Right atrium auricular region (tissue), 2 donors: Measurements from ENCODE around the gene ZNF408. TPM values are rescaled to one million over a fixed set of nuclear protein-coding genes. Genes with fewer than 3 reads are reported as not detected.

Experiments used
- DNase-seq: peaks from one replicate; pipeline ENCODE4 v3.0.0-alpha.2; 2019; ENCODE audit warnings: low spot score
- H3K27ac ChIP-seq, 2 donors: fragments of 200-600 bp; sonication (generic); 1 replicate in 1 of 2; 2 replicates in 1 of 2; pipeline ENCODE4 v1.5.1; 2016 to 2019
- H3K27me3 ChIP-seq, 2 donors: fragments of 200-600 bp; sonication (generic); one replicate each; pipeline versions ENCODE4 v1.5.1 to v1.6.0; 2017 to 2019
- H3K36me3 ChIP-seq: fragments of 200-600 bp; sonication (generic); one replicate; pipeline ENCODE4 v1.5.1; 2016
- H3K4me1 ChIP-seq, 2 donors: fragments of 200-600 bp; sonication (generic); one replicate each; pipeline versions ENCODE4 v1.5.1 to v1.6.0; 2017 to 2019
- H3K4me3 ChIP-seq, 2 donors: fragments of 200-600 bp; sonication (generic); 1 replicate in 1 of 2; 2 replicates in 1 of 2; pipeline ENCODE4 v1.5.1; 2017 to 2019; ENCODE audit warnings: mild to moderate bottlenecking in 1 of 2, moderate library complexity in 1 of 2
- H3K9me3 ChIP-seq, 2 donors: fragments of 200-600 bp; sonication (generic); one replicate each; pipeline ENCODE4 v1.5.1; 2019
- total RNA-seq, 2 donors: library from RNA; depleted of rRNA; stranded (reverse); fragments of >200 nt; gene quantifications; one replicate each; pipeline ENCODE4 v1.1.0, GENCODE V29; 2016
- TF ChIP-seq, protein P1 (sequence below), 2 donors: fragments of 200-600 bp; sonication (generic); IDR thresholded peaks; one replicate each; pipeline ENCODE4 v1.5.1; 2019; ENCODE audit warnings: antibody characterized with exemption in 2 of 2

The ZNF408 gene
- total RNA-seq, 2 donors from 2014 or later, result 6.0 to 9.6 TPM

DNA sequence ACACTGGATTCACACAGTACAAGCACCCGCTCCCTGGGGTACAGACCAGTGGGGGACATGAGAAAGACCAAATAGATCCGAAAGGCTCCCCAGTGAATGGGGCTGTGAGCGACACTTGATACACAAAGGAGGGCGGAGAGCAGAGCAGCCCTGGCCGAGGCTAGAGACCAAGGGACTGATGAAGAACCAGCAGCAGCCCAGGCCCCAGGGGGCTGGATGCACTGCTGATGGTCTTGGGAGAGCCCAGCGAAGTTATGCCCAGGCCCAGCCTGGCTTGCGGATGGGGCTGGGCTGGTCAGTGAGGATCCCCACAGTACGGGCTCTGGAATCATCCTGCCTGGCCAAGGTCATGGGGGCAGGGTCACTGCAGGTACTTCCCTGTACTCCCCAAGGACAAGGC lies 23.7 kb upstream of the ZNF408 start:
- TF ChIP-seq, protein P1, sequence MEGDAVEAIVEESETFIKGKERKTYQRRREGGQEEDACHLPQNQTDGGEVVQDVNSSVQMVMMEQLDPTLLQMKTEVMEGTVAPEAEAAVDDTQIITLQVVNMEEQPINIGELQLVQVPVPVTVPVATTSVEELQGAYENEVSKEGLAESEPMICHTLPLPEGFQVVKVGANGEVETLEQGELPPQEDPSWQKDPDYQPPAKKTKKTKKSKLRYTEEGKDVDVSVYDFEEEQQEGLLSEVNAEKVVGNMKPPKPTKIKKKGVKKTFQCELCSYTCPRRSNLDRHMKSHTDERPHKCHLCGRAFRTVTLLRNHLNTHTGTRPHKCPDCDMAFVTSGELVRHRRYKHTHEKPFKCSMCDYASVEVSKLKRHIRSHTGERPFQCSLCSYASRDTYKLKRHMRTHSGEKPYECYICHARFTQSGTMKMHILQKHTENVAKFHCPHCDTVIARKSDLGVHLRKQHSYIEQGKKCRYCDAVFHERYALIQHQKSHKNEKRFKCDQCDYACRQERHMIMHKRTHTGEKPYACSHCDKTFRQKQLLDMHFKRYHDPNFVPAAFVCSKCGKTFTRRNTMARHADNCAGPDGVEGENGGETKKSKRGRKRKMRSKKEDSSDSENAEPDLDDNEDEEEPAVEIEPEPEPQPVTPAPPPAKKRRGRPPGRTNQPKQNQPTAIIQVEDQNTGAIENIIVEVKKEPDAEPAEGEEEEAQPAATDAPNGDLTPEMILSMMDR (IDR thresholded peaks at IDR 0.05), result no peak
- Histone ChIP-seq H3K27ac (peak overlapping the region; percentile 86 to 88), H3K4me3 (no peak overlapping the region), H3K9me3 (no peaks in the 10 kb centered on the region), H3K4me1 (peaks cover 0 to 55% of the 10 kb centered on the region in 2 donors), H3K27me3 (no peaks in the 10 kb centered on the region), H3K36me3 (peaks cover 70% of the 10 kb centered on the region)
- no peak for DNase-seq

DNA sequence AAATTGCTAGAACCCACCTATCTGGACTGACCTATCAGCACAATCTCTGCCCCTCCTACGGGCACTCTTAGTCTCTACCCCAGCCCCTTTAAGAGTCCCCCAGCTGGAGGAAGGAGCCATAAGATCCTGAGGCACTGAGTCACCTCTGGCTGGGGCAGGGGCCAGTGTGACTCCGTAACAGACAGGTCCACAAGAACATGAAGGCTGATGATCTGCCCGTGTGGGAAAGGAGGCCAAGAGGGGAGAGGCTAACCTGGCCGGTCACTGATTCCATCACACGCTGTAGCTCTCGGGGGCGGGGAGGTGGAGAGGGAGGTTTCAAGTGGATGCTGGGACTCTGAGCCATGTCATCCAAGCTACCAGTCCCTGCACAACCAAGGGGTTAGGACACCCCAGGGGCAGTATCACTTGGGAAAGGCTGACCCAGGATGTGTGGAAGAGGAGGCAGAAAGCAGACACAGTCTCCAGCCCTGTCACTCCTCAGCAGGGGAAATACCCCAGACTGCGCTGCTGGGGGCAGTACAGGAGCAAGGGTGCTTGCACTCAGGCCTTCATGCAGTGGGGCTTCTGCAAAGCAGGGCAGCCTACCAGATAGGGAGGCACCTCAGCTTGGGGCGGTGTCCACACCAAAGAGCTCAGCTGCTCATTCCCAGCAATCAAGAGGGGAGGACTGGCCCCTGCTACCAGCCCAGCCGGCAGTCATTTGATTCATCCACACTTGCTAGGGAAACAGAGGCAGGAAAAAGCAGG lies 22.7 kb upstream of the ZNF408 start:
- DNase-seq, result no peak
- H3K4me3 ChIP-seq, result no peak overlapping the region
- no peaks in the 10 kb centered on the region for H3K27me3 ChIP-seq
- peaks cover 0 to 51% of the 10 kb centered on the region in 2 donors for H3K4me1 ChIP-seq
- H3K27ac ChIP-seq, result peak overlapping the region; percentile 86 to 88
- H3K36me3 ChIP-seq, result peaks cover 66% of the 10 kb centered on the region
- TF ChIP-seq, protein P1 (IDR thresholded peaks at IDR 0.05), result no peak
- H3K9me3 ChIP-seq, result no peaks in the 10 kb centered on the region

DNA sequence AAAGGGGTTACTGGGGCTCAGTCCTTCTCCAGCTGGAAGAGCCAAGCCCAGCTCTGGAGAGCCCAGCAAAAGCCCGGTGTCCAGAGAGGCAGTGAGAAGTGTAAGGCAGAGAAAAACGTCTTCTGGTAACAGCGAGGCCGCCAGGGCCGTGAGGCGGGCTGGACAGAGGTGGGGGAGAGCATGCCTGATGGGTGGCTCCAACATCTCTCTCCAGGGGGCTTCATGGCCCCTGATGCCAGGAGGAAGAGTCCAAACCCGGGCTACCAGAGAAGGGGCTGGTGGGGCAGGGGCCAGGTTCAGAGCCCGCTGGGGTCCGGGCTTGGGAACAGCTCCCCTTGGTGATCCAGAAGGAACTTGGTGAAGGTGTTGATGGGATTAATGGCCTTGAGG lies 22.1 kb upstream of the ZNF408 start:
- TF ChIP-seq, protein P1 (IDR thresholded peaks at IDR 0.05), result no peak
- Histone ChIP-seq H3K4me1 (peaks cover 0 to 51% of the 10 kb centered on the region in 2 donors), H3K36me3 (peaks cover 60% of the 10 kb centered on the region), H3K27ac (peak overlapping the region in 1 of 2 donors; percentile 88), H3K9me3 (no peaks in the 10 kb centered on the region), H3K27me3 (no peaks in the 10 kb centered on the region), H3K4me3 (no peak overlapping the region)
- DNase-seq, result no peak

DNA sequence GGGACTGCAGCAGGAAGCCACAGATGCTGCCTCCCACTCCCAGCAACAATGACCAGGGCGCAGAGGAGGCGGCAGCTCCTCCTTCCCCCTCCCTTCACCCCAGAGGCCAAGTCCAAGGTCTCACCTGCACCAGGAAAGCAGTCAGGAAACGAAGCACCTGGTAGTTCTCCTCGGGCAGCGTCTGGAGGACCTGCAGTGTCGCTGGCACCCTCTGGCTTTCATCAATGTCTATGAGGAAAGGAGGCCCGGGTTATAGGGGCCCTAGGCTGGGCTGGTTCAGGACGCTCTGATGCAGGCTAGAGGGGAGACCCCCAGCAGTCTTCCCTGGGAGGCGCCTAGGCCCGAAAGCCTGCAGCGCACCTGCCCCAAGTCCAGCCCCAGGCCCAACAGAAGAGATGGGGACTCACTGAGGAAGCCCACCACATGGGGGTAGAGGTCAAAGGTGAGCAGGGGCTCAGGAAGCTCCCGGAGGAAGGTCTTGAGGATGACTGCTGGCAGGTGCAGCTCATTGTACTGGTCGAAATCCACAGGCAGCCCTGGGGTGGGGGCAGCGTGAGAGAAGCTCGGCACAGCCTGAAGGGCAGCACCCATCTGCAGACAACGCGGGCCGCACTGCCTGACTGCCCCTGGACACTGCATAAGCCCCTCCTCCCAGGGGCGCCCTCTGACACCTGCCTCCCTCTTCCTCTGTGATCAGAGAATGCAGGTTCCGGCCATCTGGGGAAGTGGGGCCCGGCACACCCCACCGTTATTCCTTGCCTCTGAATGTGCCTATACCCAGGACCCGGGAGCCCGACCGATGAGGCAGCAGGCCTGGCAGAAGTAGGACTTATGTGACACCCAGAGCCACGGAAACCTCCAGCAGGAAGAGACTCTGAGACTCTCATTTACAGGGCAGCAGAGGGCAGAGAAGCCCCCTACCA lies 21.3 kb upstream of the ZNF408 start:
- Histone ChIP-seq H3K9me3 (no peaks in the 10 kb centered on the region), H3K36me3 (peaks cover 59% of the 10 kb centered on the region), H3K4me1 (peaks cover 0 to 50% of the 10 kb centered on the region in 2 donors), H3K4me3 (no peak overlapping the region), H3K27me3 (no peaks in the 10 kb centered on the region), H3K27ac (peak overlapping the region in 1 of 2 donors; percentile 88)
- DNase-seq, result no peak
- TF ChIP-seq, protein P1 (IDR thresholded peaks at IDR 0.05), result no peak

DNA sequence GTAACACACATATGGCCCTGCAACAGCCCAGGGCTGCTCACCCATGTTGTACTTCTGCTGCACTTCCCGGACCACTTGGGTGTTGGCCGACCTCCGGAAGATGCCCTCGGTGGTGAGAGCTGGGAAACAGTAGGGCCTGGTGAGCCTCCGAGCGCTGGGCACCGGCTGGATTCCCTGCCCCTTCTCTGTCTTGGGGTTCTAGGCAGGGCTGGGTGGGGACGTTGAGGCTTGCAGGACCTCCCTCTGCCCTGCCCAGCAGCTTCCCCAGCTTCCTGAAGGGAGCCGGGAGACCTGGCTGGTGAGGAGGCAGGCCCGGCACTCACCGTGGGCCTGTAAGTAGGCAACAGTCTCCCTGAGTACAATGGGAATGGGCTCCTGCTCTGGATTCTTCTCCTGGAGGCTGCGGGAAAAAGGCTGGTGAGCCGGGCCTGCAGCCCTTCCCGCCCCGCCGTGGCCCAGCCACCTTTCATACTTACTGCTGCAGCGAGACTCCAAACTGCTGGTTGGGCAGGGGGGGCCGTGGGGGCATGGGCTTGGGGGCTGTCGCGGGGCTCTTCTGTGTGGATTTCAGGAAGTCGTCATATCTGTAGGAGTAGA lies 20.6 kb upstream of the ZNF408 start:
- H3K36me3 ChIP-seq, result peaks cover 59% of the 10 kb centered on the region
- TF ChIP-seq, protein P1 (IDR thresholded peaks at IDR 0.05), result no peak
- DNase-seq, result no peak
- H3K27ac ChIP-seq, result peak overlapping the region in 1 of 2 donors; percentile 15
- H3K9me3 ChIP-seq, result no peaks in the 10 kb centered on the region
- peaks cover 0 to 50% of the 10 kb centered on the region in 2 donors for H3K4me1 ChIP-seq
- no peak overlapping the region for H3K4me3 ChIP-seq
- no peaks in the 10 kb centered on the region for H3K27me3 ChIP-seq
